ENCODE measurements around the gene ENPP1.

Gene ENPP1

DNA sequence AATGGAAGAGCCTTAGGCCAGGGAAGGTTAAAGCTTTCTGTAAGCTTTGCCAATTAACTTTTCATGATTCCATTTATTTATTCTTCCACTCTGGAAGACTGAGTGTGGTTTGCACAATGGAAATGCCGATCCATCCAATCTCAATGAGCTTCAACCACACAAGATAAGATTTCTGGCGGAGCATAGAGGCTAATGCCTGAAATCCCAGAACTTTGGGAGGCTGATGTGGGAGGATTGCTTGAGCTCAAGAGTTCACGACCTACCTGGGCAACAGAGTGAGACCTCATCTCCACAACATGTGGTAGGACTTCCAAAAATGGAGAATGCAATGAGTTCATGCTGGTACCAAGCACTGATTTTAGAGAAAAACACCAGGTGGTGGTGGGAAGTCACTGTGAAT lies 6.2 kb downstream of the ENPP1 start:
- H3K4me3 ChIP-seq (ENCODE audit: low read length): no peak overlapping the region
- no peak for TF ChIP-seq CTCF (conservative IDR thresholded peaks at IDR 0.05; ENCODE audit: low read length)
- no peak for DNase-seq (ENCODE audit: low read depth)

DNA sequence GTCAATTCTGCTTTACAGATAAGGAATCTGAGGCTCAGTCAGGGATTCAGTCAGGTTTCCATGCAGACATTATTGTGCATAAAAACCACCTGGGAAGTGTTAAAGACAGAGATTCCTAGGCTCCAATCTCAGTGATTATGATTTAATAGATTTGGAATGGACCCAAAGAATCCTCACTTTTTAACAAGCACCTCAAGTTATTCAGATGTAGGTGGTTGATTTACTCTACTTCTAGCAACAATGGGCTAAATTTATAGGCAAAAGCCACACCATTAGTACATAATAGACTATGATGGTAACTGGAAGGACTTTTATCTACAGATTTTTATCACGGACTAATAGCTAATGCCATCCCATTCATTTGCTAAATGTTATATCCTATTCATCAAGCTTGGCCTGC lies 9.0 kb downstream of the ENPP1 start:
- no peak for DNase-seq (ENCODE audit: low read depth)
- no peak overlapping the region for H3K4me3 ChIP-seq (ENCODE audit: low read length)
- TF ChIP-seq CTCF (conservative IDR thresholded peaks at IDR 0.05; ENCODE audit: low read length): no peak

DNA sequence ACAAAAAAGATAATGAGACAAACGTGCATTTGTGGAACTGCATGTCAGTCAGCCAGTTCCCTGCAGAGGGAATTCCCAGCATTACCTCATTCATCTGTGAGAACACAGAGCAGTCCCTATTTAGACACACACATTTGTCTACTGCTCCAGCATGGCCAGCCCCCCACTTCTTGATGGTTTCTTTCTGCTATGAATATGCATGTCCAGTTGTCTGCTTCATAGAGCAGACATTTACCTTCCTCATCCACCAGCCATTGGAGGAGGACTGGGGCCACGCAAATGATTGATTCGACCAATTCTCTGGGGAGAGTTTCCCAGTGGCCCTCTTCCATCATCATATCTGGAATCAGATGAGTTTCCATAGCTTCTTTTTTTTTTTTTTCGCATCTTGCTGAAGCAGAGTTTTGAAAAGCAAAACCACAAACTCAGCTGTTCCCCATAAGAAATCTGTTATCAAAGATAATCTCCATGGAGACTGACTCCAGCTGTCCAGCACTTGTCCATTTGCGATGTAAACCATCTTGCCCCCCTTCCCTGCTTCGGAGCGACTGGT lies 11.8 kb downstream of the ENPP1 start:
- DNase-seq (ENCODE audit: low read depth): peak; percentile 66
- H3K4me3 ChIP-seq (ENCODE audit: low read length): no peak overlapping the region
- TF ChIP-seq CTCF (conservative IDR thresholded peaks at IDR 0.05; ENCODE audit: low read length): no peak

- no peak for DNase-seq (ENCODE audit: low read depth)
- no peak for TF ChIP-seq CTCF (conservative IDR thresholded peaks at IDR 0.05; ENCODE audit: low read length)
- no peak overlapping the region for H3K4me3 ChIP-seq (ENCODE audit: low read length)
These were observed 13.4 kb downstream of the ENPP1 start for GRCh38 chr6:131821010-131821807.

DNA sequence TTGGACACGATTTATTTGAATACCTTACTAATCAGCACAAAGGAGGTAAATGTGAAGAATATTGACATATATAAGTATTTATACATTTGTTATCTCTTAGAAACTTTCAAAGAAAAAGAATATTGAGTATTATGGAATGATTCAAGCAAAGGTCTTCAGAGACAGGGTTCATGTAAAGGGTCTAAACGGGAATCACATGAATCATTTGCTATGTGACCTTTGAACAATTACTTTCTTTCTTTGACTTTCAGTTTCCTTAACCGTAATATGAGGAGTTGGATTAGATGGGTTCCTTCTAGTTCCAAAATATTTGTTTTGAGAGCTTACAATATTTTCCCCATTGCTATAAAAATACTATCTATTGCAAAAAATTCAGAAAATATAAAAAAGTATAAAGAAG lies 14.3 kb downstream of the ENPP1 start:
- H3K4me3 ChIP-seq (ENCODE audit: low read length): no peak overlapping the region
- no peak for DNase-seq (ENCODE audit: low read depth)
- no peak for TF ChIP-seq CTCF (conservative IDR thresholded peaks at IDR 0.05; ENCODE audit: low read length)

- H3K4me3 ChIP-seq (ENCODE audit: low read length): no peak overlapping the region
- peak; percentile 43 for DNase-seq (ENCODE audit: low read depth)
- no peak for TF ChIP-seq CTCF (conservative IDR thresholded peaks at IDR 0.05; ENCODE audit: low read length)
These were observed 15.6 kb downstream of the ENPP1 start for GRCh38 chr6:131823276-131823902.

DNA sequence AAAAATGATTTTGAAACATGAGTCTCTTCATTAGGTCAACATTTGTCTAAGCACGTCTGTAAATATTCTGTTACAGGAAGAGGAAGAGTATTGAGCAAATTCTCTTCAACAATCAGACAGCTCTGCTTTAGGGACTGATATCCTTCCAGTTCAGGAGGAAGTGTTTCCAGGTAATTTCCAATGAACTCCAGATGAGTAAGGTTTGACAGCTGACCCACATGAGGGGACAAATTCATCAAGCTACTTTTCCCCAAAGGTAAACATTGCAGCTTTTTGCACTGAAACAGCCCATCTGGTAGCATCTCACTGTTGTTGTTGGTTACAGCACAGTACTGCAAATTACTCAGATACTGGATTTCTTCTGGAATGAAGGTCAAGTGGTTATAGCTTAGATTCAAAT lies 18.1 kb downstream of the ENPP1 start:
- H3K4me3 ChIP-seq (ENCODE audit: low read length): no peak overlapping the region
- DNase-seq (ENCODE audit: low read depth): no peak
- no peak for TF ChIP-seq CTCF (conservative IDR thresholded peaks at IDR 0.05; ENCODE audit: low read length)
